Mesendoderm (in vitro differentiated cells): ENCODE data around the gene ADAM33.

Experiments
- DNase-seq: peaks from one replicate; pipeline ENCODE4 v3.0.0; 2013
- H2AK5ac ChIP-seq: 2 replicates; pipeline ENCODE4 v1.6.1; 2013; ENCODE audit warnings: low read length, inconsistent platforms
- H2BK120ac ChIP-seq: 2 replicates; pipeline ENCODE4 v1.6.1; 2013; ENCODE audit warnings: low read depth, mild to moderate bottlenecking, low read length, moderate library complexity, mixed read lengths
- H2BK15ac ChIP-seq: replicated peaks from 2 replicates; pipeline ENCODE4 v1.6.1; 2013; ENCODE audit warnings: low read depth, mild to moderate bottlenecking, moderate library complexity
- H2BK5ac ChIP-seq: 2 replicates; pipeline ENCODE4 v1.6.1; 2013; ENCODE audit warnings: low read length, inconsistent platforms
- H3K18ac ChIP-seq: 2 replicates; pipeline ENCODE4 v1.6.1; 2013; ENCODE audit warnings: mild to moderate bottlenecking, low read length, mixed read lengths
- H3K23ac ChIP-seq: one replicate; pipeline ENCODE4 v1.6.1; 2013; ENCODE audit warnings: low read length
- H3K27ac ChIP-seq: 2 replicates; pipeline ENCODE4 v1.5.1; 2013; ENCODE audit warnings: low read depth, mild to moderate bottlenecking, inconsistent platforms, low read length, moderate library complexity
- H3K27me3 ChIP-seq: 2 replicates; pipeline ENCODE4 v1.6.1; 2013; ENCODE audit warnings: low read length, control low read depth, mild to moderate bottlenecking, inconsistent platforms; ENCODE audit not compliant: insufficient read depth, poor library complexity
- H3K36me3 ChIP-seq: 2 replicates; pipeline ENCODE4 v1.6.1; 2013; ENCODE audit warnings: low read length, inconsistent platforms; ENCODE audit not compliant: control insufficient read depth, insufficient read depth
- H3K4ac ChIP-seq: one replicate; pipeline ENCODE4 v1.6.1; 2013; ENCODE audit warnings: low read depth, mild to moderate bottlenecking, low read length, moderate library complexity
- H3K4me1 ChIP-seq: 2 replicates; pipeline ENCODE4 v1.6.1; 2013; ENCODE audit warnings: low read depth, low read length, inconsistent platforms; ENCODE audit not compliant: control insufficient read depth
- H3K4me2 ChIP-seq: 2 replicates; pipeline ENCODE4 v1.6.1; 2013; ENCODE audit warnings: low read length
- H3K4me3 ChIP-seq: 2 replicates; pipeline ENCODE4 v1.5.1; 2013; ENCODE audit warnings: mild to moderate bottlenecking, low read length
- H3K56ac ChIP-seq: one replicate; pipeline ENCODE4 v1.6.1; 2013; ENCODE audit warnings: low read length
- H3K79me1 ChIP-seq: 2 replicates; pipeline ENCODE4 v1.6.1; 2013; ENCODE audit warnings: low read length, inconsistent platforms
- H3K79me2 ChIP-seq: 2 replicates; pipeline ENCODE4 v1.6.1; 2013; ENCODE audit warnings: mild to moderate bottlenecking, low read length; ENCODE audit not compliant: control insufficient read depth, insufficient read depth
- H3K9ac ChIP-seq: 2 replicates; pipeline ENCODE4 v1.6.1; 2013; ENCODE audit warnings: low read length, inconsistent platforms
- H4K5ac ChIP-seq: one replicate; pipeline ENCODE4 v1.6.1; 2013; ENCODE audit warnings: low read length
- H4K8ac ChIP-seq: one replicate; pipeline ENCODE4 v1.6.1; 2013; ENCODE audit warnings: low read depth, mild to moderate bottlenecking, control low read depth, low read length, moderate library complexity
- WGBS: extraction: QIAGEN DNeasy Blood & Tissue Kit; methylation state at CpG from one replicate; pipeline ENCODE4 v1.1.7; 2013; ENCODE audit warnings: low lambda C conversion rate, missing lambda C conversion rate; ENCODE audit not compliant: insufficient coverage; ENCODE audit errors: extremely low coverage; 5-methylcytosine and 5-hydroxymethylcytosine counted together

Gene ADAM33

GRCh38 chr20:3705970-3706739, 24.3 kb upstream of the ADAM33 start:
- H3K27me3 ChIP-seq, result no peaks in the 10 kb centered on the region
- no peak overlapping the region for H3K23ac ChIP-seq
- H4K5ac ChIP-seq, result no peak overlapping the region
- no peak overlapping the region for H3K4me2 ChIP-seq
- no peak overlapping the region for H3K4ac ChIP-seq
- no peak overlapping the region for H2BK120ac ChIP-seq
- H2BK15ac ChIP-seq, result no peak overlapping the region
- no peak overlapping the region for H3K27ac ChIP-seq
- no peak overlapping the region for H2AK5ac ChIP-seq
- no peak overlapping the region for H3K56ac ChIP-seq
- no peaks in the 10 kb centered on the region for H3K36me3 ChIP-seq
- no peaks in the 10 kb centered on the region for H3K4me1 ChIP-seq
- no CpG with 5 or more reads among the region's 31 CpGs for WGBS
- H3K9ac ChIP-seq, result no peak overlapping the region
- no peaks in the 10 kb centered on the region for H3K79me2 ChIP-seq
- no peak overlapping the region for H4K8ac ChIP-seq
- no peaks in the 10 kb centered on the region for H3K79me1 ChIP-seq
- no peak for DNase-seq
- no peak overlapping the region for H2BK5ac ChIP-seq
- no peak overlapping the region for H3K18ac ChIP-seq
- no peak overlapping the region for H3K4me3 ChIP-seq

DNA sequence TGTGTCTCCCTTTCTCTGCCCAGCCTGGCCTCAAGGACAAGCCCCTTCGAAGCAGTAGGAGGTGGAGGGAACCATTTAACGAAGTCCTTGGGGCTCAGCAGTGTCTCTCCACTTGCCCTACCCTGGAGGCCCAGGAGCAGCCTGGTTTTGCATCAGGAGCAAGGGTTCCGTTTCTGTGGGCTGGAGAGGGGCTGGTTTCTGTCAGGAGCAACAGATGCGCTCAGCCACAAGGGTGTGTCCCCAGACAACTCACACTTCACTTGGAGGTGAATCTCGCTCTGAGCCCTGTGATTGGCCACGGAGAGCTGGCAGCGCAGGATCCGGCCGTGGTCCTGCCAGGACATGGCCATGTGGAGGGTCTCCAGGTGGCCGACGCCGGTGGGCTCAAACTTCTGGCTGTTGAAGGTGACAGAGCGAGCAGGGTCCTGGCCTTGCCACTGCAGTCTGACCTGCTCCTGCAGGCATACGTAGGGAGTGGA, 23.7 kb upstream of the ADAM33 start:
- H3K79me2 ChIP-seq, result no peaks in the 10 kb centered on the region
- no peaks in the 10 kb centered on the region for H3K27me3 ChIP-seq
- H3K4me2 ChIP-seq, result no peak overlapping the region
- H3K9ac ChIP-seq, result no peak overlapping the region
- no peak overlapping the region for H3K4ac ChIP-seq
- H3K4me1 ChIP-seq, result no peaks in the 10 kb centered on the region
- H2BK120ac ChIP-seq, result no peak overlapping the region
- no peaks in the 10 kb centered on the region for H3K36me3 ChIP-seq
- DNase-seq, result no peak
- no peak overlapping the region for H3K23ac ChIP-seq
- no peak overlapping the region for H4K5ac ChIP-seq
- WGBS, result no CpG with 5 or more reads among the region's 14 CpGs
- H3K4me3 ChIP-seq, result no peak overlapping the region
- no peak overlapping the region for H2BK5ac ChIP-seq
- no peak overlapping the region for H2BK15ac ChIP-seq
- no peaks in the 10 kb centered on the region for H3K79me1 ChIP-seq
- H4K8ac ChIP-seq, result no peak overlapping the region
- H3K56ac ChIP-seq, result no peak overlapping the region
- H2AK5ac ChIP-seq, result no peak overlapping the region
- no peak overlapping the region for H3K27ac ChIP-seq
- no peak overlapping the region for H3K18ac ChIP-seq

GRCh38 chr20:3704087-3704486, 22.3 kb upstream of the ADAM33 start:
- H2BK120ac ChIP-seq, result no peak overlapping the region
- H3K4me1 ChIP-seq, result no peaks in the 10 kb centered on the region
- no peak overlapping the region for H4K5ac ChIP-seq
- no peak overlapping the region for H3K4ac ChIP-seq
- no peak overlapping the region for H3K23ac ChIP-seq
- no peak overlapping the region for H3K9ac ChIP-seq
- H4K8ac ChIP-seq, result no peak overlapping the region
- no peak overlapping the region for H3K4me3 ChIP-seq
- H3K56ac ChIP-seq, result no peak overlapping the region
- H2BK5ac ChIP-seq, result no peak overlapping the region
- no peaks in the 10 kb centered on the region for H3K79me2 ChIP-seq
- no CpG with 5 or more reads among the region's 5 CpGs for WGBS
- no peak overlapping the region for H3K18ac ChIP-seq
- no peak overlapping the region for H3K27ac ChIP-seq
- H2BK15ac ChIP-seq, result no peak overlapping the region
- no peaks in the 10 kb centered on the region for H3K36me3 ChIP-seq
- H3K79me1 ChIP-seq, result no peaks in the 10 kb centered on the region
- no peak for DNase-seq
- H3K4me2 ChIP-seq, result no peak overlapping the region
- H2AK5ac ChIP-seq, result no peak overlapping the region
- no peaks in the 10 kb centered on the region for H3K27me3 ChIP-seq

GRCh38 chr20:3702611-3703391, 21.0 kb upstream of the ADAM33 start:
- no peak overlapping the region for H3K18ac ChIP-seq

DNA sequence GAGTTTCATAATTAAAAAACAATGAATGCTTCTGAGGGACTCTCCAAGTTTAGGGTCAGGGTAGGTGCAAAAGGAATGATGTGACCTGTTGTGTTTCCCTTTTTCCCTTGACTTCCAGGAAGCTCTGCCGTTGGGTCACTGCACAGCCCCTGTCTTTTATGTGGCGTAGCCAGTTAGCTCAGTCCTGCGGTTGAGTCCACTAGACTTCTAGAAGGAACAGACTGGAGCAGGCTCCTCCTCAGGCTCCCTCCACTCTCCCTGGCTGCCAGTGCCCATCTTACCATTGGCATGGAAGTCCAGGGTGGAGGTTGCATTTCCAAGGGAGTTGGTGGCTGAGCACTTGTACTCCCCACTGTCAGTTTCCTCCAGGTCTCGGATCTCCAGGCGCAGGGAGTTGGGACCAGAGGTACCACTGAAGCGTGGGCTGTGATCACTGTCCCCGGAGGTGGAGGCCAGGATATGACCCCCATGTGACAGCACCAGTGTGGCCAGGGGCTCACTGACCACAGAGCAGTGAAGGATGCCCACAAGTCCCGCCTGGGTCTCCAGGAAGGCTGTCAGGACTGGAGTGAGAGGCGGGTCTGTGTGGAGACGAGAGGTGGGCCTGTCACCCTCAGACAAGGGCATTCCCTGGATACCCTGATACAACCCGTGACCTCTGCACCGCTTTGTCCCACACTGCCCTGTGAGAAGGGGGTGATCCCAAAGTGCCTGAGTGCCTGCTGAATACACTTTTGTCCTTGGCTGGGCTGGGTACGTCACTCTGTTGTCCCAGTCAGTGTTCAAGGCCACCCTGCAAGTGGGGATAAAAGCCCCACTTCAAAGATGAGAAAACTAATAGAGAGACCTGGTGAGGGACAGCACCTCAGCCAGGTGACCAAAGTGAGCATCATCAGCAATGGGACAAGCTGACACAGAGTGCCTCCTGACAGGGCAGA, 19.5 kb upstream of the ADAM33 start:
- no peak for DNase-seq
- no CpG with 5 or more reads among the region's 13 CpGs for WGBS

More at GRCh38 chr20:3702611-3703391, 21.0 kb upstream of the ADAM33 start:
- no peak overlapping the region for H3K9ac ChIP-seq
- H3K27ac ChIP-seq, result no peak overlapping the region
- no peak overlapping the region for H2BK15ac ChIP-seq
- no peak overlapping the region for H2BK5ac ChIP-seq
- no peak overlapping the region for H4K5ac ChIP-seq
- H2BK120ac ChIP-seq, result no peak overlapping the region
- H3K36me3 ChIP-seq, result no peaks in the 10 kb centered on the region
- H3K23ac ChIP-seq, result no peak overlapping the region
- DNase-seq, result no peak
- H3K4me1 ChIP-seq, result no peaks in the 10 kb centered on the region
- H3K79me2 ChIP-seq, result no peaks in the 10 kb centered on the region
- no peaks in the 10 kb centered on the region for H3K79me1 ChIP-seq
- H3K4me3 ChIP-seq, result no peak overlapping the region
- no peak overlapping the region for H3K4me2 ChIP-seq
- no peak overlapping the region for H3K56ac ChIP-seq
- H2AK5ac ChIP-seq, result no peak overlapping the region
- no peaks in the 10 kb centered on the region for H3K27me3 ChIP-seq
- H3K4ac ChIP-seq, result no peak overlapping the region
- H4K8ac ChIP-seq, result no peak overlapping the region
- whole genome bisulfite sequencing, result no CpG with 5 or more reads among the region's 11 CpGs

More for the DNA sequence above, 19.5 kb upstream of the ADAM33 start:
- Histone ChIP-seq H3K4me2 (no peak overlapping the region), H3K79me1 (no peaks in the 10 kb centered on the region), H3K4me1 (no peaks in the 10 kb centered on the region), H3K18ac (no peak overlapping the region), H4K5ac (no peak overlapping the region), H3K4ac (no peak overlapping the region), H3K36me3 (no peaks in the 10 kb centered on the region), H3K56ac (no peak overlapping the region), H2BK120ac (no peak overlapping the region), H4K8ac (no peak overlapping the region), H2AK5ac (no peak overlapping the region), H3K79me2 (no peaks in the 10 kb centered on the region), H3K27ac (no peak overlapping the region), H2BK15ac (no peak overlapping the region), H3K4me3 (no peak overlapping the region), H3K27me3 (no peaks in the 10 kb centered on the region), H2BK5ac (no peak overlapping the region), H3K9ac (no peak overlapping the region), H3K23ac (no peak overlapping the region)
